ENCODE data around the gene NUDCD3.
"Not testable (repeated sequence)": the region's sequence is repeated elsewhere in the genome, so short reads cannot be mapped to it uniquely, and the experiment has no call there.

The NUDCD3 gene

DNA sequence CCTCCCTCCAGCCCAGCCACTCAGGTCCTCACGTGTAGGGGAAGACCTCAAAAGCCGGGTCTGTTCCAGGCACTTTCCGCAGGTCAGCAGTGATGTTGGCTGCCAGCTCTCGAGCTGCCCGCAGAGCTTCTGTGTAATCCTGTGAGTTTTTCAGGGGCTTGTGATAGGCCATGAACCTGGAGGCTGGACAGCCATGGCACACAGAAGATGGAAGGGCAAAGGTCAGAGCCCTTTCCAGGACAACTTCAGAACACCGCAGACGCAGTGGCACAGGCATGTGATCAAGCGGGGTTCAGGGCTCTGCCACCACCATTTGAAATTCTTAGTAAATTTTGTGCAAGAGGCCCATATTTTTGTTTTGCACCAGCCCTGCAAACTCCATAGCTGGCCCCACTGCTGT lies 26.7 kb upstream of the NUDCD3 start:
- no peak for DNase-seq

DNA sequence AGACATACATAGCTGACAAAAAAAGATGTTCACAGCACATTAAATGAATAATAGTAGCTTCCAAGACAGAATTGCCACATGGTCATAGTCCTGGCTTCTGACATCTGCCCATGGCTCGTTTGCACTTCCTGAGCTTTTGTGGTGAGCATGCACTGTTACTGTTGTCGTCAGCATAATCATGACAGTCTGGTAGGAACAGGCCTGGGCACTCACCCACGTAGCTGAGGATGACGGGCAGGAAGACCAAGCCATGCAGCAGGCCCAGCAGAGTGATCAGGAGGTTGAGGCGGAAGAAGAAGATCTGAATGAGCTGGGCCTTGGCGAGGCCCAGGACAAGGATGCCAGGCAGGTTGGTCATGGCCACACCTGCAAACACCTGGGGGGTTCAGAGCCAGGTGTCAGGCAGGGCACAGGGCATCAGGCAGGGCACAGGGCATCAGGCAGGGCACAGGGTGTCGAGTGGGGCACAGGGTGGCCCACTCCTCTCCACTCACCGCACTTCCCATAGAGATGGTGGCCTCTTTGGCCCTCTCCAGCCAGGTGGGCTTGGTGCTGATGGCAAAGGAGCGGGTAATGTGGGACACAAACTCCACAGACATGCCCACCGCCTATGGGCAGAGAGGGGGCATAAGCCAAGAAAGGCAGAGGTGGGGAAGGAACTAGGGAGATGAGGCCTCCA lies 25.3 kb upstream of the NUDCD3 start:
- no peak for DNase-seq

DNA sequence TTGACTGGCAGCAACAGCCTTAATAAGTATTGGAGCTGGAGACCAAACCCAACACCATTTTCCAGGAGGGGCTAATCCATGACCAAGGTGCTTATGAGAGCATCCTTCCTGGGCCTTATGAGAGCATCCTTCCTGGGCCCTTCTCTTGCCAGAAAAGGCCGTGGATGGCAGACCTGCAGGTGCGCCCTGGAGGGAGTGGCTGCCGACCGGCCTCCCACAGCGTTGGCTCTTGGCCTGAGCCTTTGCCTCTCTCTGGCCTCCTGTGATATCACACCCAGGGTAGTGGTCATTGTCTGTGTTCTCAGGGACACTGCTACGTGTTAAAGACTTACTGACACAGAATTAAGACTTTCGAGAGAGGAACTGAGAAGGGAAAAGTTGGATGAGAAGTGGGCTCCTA lies 22.3 kb upstream of the NUDCD3 start:
- DNase-seq = no peak

DNA sequence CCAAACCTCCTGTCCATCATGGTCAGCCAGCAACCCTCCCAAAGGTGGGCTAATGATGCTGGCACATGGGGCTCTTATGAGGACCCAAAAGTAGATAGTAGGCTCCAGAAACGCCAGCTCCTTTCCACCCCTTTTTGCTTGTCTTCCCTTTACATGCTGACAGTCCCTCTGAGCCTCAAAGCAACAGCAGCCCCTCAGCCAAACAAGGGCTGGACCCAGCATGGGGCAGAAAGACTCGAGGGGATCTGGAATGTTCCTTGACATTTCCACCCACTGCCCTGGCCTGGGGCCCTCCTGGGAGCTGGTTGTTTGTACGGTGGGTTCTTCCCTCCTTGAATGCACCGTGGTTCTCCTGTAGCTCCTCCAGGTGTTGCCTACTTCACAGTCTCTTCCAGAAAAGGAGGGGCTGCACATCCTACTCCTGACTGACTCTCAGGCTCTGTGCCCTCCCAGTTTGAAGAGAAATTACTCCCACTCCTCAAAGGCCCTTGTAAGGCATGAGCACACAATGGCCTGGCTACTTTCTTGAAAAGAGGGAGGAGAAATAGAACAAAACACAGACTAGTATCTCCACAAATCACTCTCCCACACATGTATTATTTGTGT lies 21.5 kb upstream of the NUDCD3 start:
- no peak for DNase-seq

DNA sequence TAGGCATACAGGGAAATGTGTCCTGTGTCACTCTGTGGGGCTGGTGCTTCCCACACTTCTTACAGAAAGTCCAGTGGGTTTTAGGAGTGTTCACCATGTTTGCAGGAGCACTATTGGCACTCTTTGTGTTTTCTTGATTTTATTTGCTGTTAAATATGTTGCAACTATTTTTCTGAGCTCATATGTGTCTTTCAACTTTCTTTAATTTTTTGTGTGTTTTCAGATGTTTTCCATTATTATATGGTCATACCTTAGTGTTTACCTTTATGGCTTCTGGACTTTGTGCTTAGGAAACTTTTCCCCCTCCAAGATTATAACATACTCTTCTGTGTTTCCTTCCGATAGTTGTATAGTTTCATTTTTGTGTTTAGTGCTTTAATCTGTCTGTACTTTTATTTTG lies 20.8 kb upstream of the NUDCD3 start:
- DNase-seq = no peak

DNA sequence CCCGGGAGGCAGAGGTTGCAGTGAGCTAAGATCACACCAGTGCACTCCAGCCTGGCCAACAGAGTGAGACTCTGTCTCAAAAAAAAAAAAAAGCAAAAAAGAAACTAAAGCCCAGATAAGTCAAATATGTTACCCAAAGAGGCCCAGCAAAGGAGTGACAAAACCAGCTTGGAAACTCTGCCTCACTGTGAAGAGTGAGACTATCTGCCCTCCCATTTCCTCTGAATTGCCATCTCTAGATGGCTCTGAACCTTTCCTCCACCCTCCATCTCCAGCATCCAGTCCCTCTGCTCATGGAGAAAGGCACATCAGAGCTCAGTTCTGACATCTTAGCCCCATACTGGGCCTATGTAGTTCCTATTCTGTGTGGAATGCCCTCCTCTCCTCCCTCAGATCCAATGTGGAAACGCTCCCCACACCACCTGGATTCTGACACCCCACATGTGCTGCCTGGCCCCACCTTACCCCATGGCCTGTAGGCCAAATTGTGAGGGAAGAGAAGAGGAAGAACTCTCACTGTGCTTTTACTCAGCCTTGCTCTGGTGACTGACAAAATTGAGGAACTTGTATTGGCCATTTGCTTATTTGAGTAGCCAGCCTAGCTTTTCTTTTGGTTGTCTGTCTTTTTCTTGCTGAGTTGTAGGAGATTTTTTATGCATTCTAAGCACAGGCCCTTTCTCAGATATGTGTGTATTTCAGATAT lies 18.0 kb upstream of the NUDCD3 start:
- no peak for DNase-seq

DNA sequence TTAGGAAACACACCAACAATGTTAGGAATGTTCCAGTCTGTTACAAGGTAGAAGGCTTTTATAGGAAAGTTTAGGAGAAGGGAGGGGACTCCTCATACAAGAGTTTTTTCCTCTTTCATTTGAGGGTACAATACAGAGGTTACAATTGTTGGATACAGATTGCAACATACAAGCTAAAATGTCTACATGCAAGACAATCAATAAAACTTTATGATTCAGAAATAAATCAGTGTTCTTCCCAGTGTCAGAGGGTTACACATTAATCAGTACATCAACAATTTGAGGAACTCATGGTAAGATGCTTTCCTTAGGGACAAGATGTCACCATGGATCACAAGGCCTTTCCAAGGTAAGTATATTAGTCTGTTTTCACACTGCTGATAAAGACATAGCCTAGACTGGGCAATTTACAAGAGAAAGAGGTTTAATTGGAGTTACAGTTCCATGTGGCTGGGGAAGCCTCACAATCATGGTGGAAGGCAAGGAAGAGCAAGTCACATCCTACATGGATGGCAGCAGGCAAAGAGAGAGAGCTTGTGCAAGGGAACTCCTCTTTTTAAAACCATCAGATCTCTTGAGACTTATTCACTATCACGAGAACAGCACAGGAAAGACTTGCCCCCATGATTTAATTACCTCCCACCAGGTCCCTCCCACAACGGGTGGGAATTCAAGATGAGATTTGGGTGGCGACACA lies 16.3 kb upstream of the NUDCD3 start:
- DNase-seq = not testable (repeated sequence)

DNA sequence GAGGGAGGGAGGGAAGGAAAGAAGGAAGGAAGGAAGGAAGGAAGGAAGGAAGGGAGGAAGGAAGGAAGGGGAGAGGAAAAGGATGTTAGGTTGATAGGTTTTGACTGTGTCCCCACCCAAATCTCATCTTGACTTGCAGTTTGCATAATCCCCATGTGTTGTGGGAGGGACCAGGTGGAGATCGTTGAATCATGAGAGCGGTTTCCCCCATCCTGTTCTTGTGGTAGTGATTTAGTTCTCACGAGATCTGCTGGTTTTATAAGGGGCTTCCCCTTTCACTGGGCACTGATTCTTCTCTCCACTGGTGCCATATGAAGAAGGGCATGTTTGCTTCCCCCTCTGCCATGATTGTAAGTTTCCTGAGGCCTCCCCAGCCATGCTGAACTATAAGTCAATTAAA lies 15.1 kb upstream of the NUDCD3 start:
- no peak for DNase-seq

DNA sequence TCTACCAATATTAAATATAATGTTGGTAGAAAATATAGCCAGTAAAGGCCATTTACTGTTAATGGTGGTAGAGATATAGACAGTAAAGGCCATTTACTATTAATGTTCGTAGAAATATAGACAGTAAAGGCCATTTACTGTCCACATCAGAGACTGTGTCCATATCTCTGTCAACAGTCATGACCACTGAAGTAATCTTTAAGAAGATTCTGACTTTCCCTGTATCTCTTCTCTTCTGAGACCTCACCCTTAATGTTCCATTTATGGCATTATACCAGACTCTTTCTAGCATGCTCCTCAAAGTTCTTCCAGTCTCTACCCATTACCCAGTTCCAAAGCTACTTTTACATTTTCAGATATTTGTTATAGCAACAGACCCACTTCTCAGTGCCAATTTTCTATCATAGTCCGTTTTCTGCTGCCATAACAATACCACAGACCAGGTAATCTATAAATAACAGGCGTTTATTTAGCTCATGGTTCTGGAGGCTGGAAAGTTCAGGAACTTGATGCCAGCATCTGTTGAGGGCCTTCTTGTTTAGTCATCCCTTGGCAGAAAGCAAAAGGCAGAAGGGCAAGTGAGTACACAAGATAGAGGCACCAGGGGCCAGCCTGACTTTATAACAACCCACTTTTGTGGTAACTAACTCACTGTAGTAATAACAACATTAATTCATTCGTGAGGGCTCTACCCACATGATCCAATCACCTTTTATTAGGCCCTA lies 7.9 kb upstream of the NUDCD3 start:
- no peak for DNase-seq

DNA sequence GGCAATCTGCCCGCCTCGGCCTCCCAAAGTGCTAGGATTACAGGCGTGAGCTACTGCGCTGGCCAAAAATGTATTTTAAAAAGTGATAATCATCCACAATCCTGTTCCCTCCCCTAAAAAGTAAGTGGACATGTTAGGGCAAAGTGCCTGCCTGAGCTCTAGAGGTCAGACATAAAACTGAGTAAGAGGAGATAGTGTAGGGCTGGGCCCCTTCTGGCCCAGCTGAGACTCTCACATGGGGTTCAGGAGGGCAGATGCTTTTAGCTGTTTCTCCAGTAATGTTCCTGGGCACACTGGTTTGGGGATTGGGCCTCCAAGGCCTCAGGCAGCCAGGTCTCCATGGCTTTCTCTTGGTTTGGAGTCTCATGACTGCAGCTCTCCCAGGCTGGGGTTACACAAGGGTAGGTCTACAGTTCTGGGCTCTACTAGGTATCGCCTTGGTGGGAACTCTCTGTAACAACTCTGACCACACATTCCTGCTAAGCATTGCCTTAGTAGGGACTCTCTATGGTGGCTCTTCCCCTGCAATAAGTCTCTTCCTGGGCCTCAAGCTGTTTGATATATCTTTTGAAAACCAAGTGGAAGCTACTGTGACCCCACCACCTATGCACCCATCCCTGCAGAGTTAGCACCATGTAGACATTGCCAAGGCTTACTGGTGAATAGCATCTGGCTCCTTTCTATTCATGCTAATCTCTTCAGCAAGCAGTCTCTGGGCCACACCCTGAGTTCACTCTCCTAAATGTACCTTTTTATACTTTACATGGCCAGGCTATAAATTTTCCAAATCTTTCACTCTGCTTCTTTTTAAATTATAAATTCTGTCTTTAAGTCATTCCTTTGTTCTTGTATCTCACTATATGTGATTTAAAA lies 6.9 kb upstream of the NUDCD3 start:
- DNase-seq = no peak

DNA sequence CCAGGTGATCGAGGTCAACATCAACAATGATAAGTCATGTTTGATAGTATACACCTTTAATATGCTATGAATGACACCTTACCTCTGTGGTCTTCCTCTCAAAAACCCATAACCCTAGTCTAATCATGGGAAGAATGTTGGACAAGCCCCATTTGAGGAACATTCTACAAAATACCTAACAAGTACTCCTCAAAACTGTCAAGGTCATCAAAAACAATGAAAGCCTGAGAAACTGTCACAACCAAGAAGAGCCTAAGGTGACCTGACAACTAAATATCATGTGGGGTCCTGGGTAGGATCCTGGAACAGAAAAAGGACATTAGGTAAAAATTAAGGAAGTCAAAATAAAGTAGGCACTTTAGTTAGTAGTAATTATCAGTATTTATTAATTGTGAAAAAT lies 5.9 kb upstream of the NUDCD3 start:
- no peak for DNase-seq

DNA sequence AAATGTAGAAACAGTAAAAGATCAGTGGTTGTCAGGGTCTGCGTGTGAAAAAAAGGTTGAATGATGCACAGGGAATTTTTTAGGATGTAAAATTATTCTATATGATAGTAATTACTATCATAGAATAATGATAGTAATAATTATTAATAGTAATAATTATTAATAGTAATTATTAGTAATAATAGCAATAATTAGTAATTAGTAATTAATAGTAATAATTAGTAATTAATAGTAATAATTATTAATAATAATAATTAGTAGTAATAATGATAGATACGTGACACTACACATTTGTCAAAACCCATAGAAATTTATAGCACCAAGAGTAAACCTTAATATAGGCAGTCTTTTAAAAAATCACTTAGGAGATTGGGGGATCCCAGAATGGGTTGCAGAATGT lies 4.5 kb upstream of the NUDCD3 start:
- no peak for DNase-seq

DNA sequence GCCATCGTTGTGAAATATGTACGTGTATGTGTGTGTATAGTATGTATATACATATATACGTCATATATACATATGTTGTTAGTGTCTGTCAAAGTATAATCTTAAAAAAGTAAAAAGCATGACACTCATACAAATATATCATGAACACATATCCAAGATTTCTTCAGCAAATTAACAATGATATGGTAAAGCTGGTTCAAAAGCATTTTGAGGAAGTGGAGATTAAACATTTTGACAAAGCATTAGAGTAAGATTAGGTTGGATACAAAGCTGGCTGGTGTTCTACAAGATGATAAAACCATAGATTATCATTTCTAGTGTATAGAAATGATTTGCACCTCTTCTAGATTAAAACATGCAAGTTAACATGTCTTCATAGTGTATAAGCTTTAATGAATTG lies 771 bp upstream of the NUDCD3 start:
- DNase-seq = no peak

DNA sequence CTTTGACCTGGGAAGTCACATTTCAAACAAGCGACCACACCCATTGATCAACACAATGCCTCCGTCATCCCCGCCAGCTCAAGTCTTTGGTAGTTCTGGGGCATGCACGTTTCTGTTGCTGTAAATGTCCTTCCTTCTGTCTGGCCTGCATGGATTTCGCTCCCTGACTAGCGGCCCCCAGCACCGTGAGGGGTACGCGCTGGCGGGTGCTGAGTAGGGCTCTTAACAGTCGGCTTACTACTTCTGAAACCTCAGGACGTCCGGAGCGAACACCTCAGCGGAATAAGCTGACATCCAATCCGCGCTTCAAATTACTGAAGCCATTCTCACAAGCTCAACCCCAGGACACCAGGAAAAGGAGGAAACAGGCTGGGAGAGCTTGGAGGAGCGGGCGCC lies 505 bp downstream of the NUDCD3 start:
- peak; percentile 41 to 52 for DNase-seq

DNA sequence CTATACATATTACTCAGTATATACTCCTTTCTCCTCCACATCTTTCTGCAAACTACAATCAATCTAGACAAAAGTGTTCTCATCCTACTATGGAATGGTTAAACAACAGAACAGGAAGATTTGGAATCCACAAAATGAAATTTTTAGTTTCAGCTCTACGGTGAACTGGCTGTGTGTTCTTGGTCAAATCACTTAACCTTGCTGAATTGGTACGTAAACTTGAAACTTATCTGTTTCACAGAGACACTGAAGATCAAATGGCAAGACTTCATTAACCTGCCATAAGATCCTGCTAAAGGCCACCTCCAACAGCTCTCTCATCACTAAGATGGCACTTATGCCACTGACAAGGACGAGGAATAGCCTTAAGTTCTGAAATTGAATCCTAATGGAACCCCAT lies 1.5 kb downstream of the NUDCD3 start:
- DNase-seq = no peak

DNA sequence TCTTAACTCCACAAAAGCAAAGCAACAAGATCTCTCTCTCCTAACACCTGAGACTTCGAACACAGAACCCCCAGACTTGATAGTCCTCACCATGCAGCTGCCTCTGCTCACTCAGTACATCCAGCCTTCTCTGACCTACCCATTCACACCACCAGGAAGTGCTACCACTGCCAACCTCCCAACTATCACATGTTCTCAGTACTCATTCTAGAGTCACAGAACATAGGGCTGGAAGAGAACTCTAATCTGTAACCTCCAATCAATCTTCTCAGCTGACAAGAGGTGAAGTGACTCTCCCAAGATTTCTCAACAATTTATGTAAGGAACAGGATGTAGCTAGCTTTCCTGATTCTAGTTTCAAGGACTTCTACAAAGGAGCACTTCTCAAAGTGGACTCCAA lies 3.8 kb downstream of the NUDCD3 start:
- DNase-seq = no peak

DNA sequence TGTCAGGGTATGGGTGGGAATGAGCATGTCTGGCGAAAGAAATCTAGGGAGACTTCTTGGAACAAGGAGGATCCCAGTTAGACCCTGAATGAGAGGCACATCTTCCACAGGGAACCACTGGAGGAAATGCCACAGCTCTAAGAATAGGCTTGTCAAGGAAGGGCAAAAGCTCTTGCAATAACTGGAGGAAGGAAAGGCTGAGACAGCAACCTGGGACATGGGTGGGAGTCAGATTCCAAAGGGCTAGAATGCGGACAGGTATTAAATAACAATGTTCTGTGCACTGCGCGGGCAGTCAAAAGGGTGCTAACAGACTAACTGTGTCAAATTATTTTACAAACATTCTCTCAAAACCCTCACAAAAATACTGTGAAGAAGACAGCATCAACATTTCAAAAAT lies 4.5 kb downstream of the NUDCD3 start:
- DNase-seq = no peak

DNA sequence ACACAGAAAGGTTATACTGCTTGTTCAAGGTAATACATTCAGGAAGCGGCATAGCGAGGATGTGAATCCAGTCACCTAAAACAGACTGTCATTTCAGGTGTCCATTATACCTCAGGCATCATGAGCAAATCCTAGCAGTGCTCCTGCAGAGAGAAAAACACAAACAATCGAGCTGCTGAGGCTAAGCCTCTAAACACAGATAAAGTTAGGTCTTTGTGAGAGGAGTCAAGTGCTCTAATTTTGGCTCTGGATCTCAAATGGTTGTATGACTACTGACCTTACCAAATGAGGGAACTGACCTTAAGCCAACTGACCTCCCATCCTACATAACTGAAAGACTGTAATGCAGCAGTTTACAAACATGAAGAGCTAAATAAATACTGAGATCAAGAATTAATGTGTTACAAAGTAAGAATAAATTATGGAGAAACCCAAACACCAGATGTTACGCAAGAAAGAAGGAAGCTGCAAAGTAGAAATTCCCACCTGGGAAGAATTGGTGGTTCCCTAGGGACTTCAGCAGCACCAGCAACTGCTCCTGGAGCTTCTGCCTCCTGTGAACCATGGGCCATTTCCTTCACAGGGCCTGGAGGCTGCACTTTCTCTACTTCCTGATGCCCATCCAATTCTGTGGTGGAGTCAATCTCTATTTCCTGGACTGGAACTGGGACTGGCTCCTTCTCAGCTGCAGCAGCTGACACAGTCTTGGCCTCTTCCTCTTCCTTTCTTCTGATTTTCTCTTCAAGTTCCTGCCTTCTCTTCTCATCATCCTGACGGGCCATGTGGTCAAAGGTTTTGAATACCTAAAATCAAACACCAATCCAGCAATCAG lies 5.8 kb downstream of the NUDCD3 start:
- DNase-seq = no peak

DNA sequence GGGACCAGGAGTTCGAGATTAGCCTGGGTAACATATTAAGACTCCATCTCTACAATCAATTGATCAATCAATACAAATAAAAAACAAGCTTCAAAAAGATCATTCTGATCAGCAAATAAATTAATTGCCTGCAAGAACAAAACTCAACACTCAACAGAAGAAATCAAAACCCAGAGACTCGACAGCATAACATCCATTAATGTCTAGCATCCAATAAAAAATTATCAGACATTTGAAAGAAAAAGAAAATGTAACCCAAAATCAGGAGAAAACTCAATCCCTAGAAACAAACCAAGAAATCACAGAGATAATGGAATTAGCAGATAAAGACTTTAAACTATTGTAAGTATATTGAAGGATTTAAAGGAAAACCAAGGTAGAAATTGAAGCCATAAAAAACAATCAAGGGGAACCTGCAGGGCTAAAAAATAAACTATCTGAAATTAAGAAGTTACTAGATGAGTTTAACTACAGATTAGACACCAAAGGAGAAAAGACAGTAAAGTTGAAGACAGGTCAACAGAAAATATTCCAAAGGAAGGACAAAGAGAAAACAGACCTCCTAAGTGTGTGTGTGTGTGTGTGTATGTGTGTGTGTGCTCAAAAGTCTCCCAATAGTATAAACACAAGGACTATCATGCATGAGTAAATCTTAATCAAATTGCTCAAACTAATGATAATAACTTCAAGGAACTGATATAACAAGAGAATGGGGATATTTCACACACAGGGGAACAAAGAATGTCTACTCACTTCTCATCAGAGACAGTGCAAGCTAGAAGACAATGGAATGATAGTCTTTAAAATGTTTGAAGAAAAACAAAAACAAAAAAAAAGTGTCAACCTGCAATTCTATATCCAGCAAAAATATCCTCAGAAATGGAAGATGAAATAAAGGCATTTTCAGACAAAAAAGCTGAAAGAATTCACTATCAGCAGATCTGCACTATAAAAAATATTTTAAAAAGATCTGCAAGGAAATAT lies 7.7 kb downstream of the NUDCD3 start:
- no peak for DNase-seq

DNA sequence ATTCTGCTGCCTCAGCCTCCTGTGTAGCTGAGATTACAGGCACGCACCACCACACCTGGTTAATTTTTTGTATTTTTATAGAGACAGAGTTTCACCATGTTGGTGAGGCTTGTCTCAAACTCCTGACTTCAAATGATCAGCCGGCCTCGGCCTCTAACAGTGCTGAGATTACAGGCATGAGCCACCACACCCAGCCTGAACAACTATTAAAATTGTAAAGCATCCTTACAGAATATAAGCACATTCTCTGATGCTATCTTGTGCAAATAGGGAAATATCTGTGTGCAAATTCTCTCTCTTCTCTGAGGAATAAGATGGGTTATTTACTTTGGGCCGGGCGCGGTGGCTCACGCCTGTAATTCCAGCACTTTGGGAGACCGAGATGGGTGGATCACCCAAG lies 12.5 kb downstream of the NUDCD3 start:
- no peak for DNase-seq

Measured in CD4-positive, alpha-beta T cell treated with Interleukin-1 beta for 1 hour (primary cell).